Measurements from ENCODE around the gene MTUS2.

Gene MTUS2

DNA sequence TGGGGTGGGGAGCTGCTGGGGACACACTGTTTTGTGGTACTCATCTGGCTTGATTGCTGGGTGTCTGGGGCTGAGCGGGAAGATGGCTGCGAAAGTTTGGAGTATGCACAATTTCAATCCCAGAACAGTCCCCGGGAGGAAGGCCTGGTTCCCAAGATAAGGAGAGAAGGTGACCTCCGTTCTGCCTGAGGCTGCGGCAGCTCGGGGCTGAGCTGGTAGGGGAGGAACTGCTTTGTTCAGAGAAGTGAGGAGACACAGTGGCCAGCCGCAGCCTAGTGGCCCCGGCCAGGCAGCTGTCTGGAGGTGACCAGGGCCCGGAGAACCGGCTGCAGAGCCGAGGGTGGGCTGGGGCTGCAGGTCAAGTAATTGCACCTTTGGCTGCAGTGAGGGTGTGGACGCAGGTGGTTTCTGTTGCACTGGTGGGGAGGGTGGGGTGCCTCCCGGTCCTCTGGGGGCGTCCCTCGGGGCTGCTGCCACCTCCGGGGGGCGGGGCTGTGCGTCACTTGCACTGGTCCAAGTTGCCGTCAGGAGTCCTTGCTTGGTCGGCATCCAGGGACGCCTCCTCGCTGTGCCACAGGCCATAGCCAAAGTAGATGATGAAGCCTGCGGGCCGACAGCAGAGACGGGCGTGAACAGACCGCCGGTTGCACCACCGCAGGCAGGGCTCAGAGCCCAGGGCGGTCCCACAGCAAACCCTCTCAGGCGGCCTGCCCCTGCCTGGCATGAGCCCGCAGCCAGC is 694.0 kb downstream of the MTUS2 start:
- DNase-seq = no peak

GRCh38 chr13:29514720-29515310 is 694.7 kb downstream of the MTUS2 start:
- DNase-seq = no peak

DNA sequence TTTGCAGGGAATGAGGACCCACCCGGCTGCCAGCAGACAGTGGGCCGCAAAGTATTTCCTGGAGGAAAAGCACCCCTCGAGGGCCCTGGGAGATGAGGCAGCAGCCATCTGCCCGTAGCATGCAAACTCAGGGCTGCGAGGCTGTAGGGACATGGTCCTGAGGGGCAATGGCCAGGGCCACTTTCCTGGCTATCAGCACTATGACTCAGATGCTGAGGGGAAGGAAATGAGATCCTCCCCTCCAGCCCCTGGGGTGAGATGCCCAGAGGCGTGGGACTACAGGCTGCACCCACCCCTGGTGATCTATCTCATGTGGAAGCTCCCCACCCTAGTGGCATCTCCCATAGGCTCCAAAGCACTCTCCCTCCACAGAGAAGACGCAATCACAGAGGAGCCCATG is 695.2 kb downstream of the MTUS2 start:
- DNase-seq = no peak

DNA sequence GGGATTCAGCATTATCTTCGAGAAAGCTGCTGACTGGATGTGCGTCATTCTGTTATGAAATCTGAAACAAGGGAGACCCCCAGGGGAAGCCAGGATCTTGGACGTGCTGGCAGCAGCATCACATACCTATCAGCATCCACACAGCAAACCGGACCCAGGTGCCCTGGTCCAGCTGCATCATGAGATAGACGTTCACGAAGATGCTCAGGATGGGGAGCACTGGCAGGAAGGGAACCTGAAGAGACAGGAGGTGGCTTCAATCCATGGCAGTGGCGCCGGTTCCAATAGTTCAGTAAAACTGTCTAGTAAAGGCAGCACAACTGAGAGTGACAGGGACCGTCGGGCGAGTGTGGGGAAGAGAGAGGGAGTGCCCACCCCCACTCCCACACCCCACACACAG is 695.9 kb downstream of the MTUS2 start:
- DNase-seq = no peak

DNA sequence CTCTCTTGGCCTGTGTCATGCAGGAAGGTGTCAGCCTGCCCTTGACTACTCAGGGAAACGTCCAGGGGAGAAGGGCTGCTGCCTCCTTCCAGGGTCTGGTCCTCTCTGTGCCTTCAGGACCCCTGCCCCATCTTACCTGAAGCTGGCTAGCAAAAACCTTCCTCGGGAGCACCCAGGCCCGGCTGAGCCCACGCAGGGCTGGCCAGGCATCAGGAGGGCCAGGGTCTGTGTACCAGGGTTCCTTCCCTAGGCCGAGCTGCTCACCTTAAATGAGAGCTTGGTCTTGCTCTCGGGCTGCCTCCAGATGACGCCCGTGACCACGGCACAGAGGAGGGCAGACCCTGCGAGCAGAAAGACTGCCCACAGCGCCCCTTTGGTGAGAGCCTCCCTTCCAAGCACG is 696.7 kb downstream of the MTUS2 start:
- DNase-seq = no peak

GRCh38 chr13:29519921-29520320 is 699.8 kb downstream of the MTUS2 start:
- DNase-seq = no peak

DNA sequence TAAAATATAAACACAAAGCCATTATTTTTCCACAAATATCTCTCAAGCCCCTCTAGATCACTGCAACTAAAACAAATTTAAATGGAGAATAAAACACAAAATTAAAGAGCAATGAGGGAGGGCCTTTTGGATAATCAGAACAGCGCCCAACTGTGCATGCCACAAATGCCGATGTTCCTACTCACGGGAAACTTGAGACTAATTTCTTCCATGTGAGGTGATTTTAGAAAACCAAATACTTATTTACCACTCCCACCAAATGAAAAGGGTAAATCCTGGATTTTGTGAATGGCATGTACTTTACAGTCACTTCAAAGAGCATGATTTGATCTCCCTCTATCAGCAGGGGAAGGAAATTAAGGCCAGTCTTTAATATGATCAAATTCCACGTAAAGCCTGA is 700.5 kb downstream of the MTUS2 start:
- DNase-seq = no peak

DNA sequence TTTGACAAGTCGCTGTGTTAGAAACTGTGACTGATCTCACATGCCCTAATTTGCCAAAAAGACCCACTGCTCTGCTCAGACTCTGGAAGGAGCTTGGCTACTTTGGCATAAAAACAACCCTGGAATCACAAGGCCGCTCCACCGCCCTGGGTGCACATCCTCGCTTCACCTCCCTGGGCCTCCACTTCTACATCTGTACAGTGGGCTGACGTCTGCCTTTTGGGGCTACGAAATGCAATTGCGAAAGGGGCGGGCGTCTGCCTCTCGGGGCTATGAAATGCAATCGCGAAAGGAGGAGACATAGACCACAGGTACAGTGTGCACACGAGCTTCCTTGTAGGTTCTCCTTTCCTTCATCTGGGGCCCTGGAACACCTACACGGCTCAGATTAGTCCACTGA is 701.2 kb downstream of the MTUS2 start:
- no peak for DNase-seq

DNA sequence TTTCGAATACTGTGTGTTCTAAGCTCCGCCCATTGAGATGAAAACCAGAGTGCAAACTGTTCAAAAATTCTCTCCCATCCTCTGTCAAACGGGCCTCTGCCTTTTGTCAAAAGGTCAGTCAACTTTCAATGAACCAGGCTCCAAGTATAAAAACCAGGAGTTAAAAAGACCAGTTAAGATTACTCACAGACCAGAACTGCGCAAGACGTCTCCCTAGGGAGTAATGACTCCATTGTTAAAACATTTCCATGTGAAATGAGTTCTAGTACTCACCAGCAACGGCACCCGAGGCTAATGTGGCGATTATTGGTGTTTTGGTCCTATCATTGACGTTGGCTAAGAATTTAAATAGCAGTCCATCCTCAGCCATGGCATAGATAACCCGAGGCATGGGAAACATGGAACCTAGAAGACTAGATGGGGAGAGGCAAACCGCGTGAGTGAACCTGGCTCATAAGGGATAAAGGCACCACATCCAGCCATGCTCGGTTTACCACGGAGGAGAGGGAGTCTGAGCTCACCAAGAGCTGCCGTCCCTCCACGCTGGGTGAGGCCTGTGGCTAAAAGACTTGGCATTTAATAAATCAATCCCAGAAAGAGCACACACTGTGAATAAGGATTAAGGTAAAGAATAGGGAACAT is 702.0 kb downstream of the MTUS2 start:
- no peak for DNase-seq

GRCh38 chr13:29523199-29523961 is 703.2 kb downstream of the MTUS2 start:
- DNase-seq = no peak

- no peak for DNase-seq
Observed at GRCh38 chr13:29524176-29524575, 704.0 kb downstream of the MTUS2 start.

GRCh38 chr13:29524641-29525040 is 704.5 kb downstream of the MTUS2 start:
- no peak for DNase-seq

DNA sequence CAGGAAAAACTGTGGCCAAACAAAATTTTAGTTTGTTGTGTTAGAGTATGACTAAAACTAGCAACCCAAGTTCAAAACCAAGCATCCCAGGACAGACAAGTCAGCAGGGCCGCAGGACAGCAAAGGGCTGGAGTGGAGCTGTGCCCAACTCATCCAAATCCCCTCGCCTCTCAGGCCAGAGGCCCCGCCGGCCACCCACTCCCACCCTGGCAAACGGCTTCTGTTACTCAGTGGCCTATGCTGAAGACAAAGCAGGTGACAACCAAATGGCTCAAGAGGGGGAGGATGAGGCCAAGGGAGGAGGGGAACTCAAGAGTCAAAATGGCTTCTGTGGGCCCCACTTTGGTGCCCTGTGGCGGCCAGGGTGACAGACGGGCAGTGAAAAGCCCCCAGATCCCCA is 705.6 kb downstream of the MTUS2 start:
- no peak for DNase-seq

GRCh38 chr13:29526741-29527140 is 706.6 kb downstream of the MTUS2 start:
- no peak for DNase-seq

GRCh38 chr13:29527511-29527910 is 707.4 kb downstream of the MTUS2 start:
- DNase-seq = no peak

GRCh38 chr13:29527916-29528315 is 707.8 kb downstream of the MTUS2 start:
- DNase-seq = no peak

GRCh38 chr13:29529754-29530153 is 709.6 kb downstream of the MTUS2 start:
- DNase-seq = no peak

- DNase-seq = no peak
Observed at GRCh38 chr13:29530901-29531300, 710.8 kb downstream of the MTUS2 start.

- DNase-seq = no peak
Observed at GRCh38 chr13:29532116-29532515, 712.0 kb downstream of the MTUS2 start.

GRCh38 chr13:29532821-29533220 is 712.7 kb downstream of the MTUS2 start:
- DNase-seq = no peak

GRCh38 chr13:29534083-29534482 is 713.9 kb downstream of the MTUS2 start:
- DNase-seq = no peak

GRCh38 chr13:29535663-29536655 is 715.8 kb downstream of the MTUS2 start:
- no peak for DNase-seq

Data from NCI-H526 treated with DMSO at 0.1 percent for 48 hours (cell line).